ENCODE data around the gene SORD.

- TF ChIP-seq CTCF (conservative IDR thresholded peaks at IDR 0.05), result no peak
- no peak for TF ChIP-seq ZFX (IDR thresholded peaks at IDR 0.05)
Observed at GRCh38 chr15:45100884-45101625, 78.1 kb downstream of the SORD start.
